Stimulated activated naive CD8-positive, alpha-beta T cell treated with anti-CD3 and anti-CD28 coated beads, Interleukin-15, Interleukin-2, amounts not matched to agents 100 U/mL and 50 U/mL, for 24 hours (primary cell): Measurements from ENCODE around the gene FOXP4.

ENCODE experiments used
- ATAC-seq: fragments of 150-1000 bp; cut with Tn5 transposase; one replicate; pipeline ENCODE4 v1.10.0; 2021
- DNase-seq: peaks from one replicate; pipeline ENCODE4 v3.0.0; 2021

FOXP4 gene

GRCh38 chr6:41583565-41583964, 37.4 kb downstream of the FOXP4 start:
- ATAC-seq (no peak), DNase-seq (no peak)

DNA sequence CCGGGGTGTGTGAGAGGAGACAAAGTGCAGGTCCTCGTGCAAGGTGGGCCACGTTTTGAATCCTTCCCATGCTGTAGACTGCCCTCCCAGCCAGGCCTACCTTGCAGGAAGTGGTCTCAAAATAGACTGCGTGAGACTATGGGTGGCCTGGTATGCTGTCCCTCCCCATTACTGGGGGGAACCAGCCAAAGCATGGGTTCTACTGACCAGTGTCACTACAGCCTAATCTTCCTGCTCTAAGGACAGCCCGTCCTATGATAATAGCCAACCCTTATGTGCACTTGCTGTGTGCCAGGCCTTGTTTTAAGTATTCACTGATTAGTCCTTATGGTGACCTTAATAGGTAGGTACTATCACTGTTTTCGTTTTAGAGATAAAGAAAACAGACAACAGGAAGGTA, 38.0 kb downstream of the FOXP4 start:
- ATAC-seq (no peak), DNase-seq (no peak)

DNA sequence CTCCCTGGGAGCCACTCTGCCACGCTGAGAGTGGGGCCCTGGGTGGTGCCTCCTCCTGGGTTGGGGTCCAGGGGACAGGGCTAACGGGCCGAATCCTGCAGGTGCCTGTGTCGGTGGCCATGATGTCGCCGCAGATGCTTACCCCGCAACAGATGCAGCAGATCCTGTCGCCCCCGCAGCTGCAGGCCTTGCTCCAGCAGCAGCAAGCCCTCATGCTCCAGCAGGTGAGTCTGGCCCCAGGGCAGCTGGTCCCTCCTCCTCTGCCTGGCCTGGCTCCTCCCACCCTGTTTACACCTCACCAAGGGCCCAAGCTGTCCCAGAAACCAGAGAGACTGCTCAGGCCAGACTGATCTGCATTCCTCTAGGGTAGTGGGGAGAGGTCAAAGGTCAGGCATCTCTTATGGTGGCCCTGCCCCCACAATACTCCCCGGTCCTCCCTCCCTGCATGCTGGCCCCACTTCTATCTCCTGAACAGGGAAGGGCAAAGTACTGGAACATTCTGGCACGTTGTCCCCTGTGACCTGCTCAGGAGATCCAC, 38.6 kb downstream of the FOXP4 start:
- DNase-seq (no peak), ATAC-seq (no peak)

DNA sequence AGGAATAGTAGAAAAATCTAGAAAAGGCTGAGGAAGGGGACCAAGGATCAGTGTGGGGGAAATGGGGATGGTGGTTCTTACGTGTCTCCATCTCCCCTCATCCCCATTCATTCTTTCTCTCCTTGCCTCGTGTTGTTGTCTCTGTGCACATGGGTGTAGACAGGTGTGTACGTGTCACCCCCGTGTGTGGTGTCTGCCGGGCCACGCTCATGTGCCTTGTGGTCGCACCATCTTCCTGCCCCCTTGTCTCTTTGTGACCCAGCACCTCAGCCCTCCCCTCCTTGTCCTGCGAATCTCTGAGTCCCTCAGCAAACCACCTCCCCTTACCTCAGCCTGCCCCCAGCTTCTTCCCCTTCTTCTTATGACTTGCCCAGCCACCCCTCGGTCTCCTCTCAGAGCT, 39.4 kb downstream of the FOXP4 start:
- DNase-seq (no peak), ATAC-seq (no peak)

DNA sequence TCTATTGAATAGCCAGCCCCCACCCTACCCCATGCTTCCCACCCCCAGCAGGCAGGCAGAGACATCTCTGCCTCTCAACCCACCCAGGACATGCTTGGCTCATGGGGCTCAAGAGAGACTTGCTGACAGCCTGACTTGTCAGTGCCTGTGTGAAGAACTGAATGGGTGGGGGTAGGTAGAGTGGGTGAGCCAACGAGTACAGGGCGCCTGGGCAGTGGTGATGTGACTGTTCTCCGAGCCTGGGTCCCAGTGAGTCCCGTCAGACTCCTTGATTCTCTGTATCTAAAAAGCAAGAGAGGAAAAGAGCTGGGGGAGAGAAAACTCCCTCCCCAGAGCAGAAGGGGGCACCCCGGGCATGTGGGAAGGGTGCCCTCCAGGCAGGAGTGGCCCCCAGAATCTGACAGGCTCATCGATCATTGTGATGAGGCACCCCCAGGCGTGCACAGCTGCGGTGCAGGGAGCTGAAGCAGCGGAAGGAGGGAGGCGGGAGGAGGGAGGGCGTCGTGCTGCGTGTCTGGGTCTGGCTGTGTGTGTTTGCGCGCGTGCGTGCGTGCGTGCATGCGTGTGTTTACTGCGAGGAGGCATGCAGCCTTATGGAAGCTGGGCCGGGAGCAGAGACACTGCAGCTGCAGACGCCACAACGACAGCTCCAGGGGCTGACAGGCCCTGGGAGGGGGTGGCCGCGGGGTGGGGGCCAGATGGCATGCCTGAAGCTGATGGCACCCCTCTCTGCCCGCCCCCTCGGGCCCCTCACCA, 40.2 kb downstream of the FOXP4 start:
- ATAC-seq = no peak
- no peak for DNase-seq

DNA sequence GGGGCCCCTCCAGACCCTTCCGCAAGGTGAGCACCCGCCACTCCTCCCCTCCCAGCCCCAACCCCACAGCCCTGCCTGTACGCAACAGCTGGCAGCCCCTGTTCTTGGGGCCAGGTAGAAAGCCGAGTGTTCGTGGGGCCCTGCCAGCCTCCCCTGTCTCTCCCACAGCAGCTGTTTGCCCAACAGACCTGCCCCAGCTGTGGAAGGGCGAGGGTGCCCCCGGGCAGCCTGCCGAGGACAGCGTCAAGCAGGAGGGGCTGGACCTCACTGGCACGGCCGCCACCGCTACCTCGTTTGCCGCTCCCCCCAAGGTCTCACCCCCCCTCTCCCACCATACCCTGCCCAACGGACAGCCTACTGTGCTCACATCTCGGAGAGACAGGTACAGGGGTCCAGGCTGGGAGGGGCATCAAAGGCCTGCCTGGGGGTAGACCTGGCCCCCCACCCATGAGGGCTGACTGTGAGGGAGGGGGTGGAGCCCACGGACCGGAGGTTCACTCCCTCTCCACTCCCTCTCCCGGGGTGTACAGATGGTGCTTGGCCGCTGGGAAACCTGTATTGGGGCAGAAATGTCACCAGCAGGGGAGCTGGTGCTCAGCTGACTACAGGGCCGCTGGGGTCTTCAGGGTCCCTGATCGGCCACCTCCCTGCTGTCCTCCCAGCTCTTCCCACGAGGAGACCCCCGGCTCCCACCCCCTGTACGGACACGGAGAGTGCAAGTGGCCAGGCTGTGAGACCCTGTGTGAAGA, 41.1 kb downstream of the FOXP4 start:
- ATAC-seq (no peak), DNase-seq (no peak)

DNA sequence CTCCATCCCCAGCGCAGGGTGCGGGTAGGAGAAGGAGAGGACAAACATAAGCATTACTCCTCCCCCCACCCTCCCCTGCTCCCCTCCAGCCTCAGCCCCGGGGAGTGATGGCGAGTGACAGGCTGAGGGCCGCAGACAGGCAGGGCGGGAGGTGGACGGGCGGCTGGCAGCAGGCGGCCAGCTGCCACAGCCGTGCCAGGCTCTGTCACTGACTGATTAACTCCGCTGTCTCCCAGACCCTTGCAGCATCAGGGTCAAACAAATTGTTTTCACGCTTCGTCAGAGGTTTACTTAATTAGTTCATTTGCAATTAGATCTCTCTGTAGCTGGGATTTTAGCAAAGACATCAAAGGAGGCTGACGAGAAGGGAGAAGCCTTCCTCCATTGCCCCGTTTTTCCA, 41.9 kb downstream of the FOXP4 start:
- ATAC-seq = no peak
- DNase-seq = no peak

GRCh38 chr6:41589223-41589622, 43.0 kb downstream of the FOXP4 start:
- ATAC-seq (no peak), DNase-seq (no peak)

GRCh38 chr6:41589636-41590622, 43.7 kb downstream of the FOXP4 start:
- ATAC-seq (no peak), DNase-seq (no peak)

DNA sequence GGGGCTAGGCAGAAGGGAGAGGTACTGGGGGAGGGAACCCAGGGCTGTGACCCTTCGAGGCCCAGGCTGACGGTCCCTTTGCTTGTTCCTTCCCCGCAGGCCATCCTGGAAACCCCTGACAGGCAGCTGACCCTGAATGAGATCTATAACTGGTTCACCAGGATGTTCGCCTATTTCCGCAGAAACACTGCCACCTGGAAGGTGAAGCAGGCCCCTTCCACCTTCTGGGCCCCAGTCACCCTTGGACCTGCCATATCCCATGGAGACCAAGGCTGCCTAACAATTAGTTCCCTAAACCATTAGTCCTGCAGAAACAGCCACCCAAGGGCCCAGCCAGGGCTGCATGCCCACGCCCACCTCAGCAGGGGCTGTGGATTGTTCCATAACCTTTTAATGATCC, 44.9 kb downstream of the FOXP4 start:
- no peak for ATAC-seq
- DNase-seq = no peak

DNA sequence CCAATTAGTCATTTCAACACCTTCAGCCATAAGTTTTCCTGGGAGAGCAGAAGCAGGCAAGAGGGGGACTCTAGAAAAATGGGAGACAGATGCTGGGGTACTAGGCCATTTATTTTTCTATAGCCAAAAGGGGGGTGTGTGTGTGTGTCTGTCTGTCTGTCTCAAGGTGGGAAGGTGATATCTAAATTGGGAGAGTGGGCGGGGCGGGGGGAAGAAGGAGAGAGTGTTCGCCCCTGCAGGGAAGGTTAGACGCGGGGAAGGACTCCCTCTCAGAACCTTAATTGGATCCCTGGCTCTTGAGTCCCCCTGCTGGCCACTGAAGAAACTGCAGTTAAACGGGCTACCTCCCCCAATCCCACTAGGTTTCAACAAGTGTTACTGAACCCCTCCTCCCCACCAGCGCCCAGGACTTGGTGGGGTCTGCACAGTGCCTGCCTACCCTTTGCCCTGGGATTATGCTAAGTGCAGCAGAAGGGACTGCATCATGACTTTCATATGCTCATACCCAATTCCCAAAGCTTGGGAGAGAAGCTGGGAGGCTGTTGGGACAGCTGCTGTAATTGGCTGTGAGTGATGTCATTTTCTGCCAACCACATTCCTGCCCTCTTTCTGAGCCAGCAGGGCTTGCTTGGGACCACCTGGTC, 45.8 kb downstream of the FOXP4 start:
- DNase-seq (peak; percentile 81), ATAC-seq (peak; percentile 68)

DNA sequence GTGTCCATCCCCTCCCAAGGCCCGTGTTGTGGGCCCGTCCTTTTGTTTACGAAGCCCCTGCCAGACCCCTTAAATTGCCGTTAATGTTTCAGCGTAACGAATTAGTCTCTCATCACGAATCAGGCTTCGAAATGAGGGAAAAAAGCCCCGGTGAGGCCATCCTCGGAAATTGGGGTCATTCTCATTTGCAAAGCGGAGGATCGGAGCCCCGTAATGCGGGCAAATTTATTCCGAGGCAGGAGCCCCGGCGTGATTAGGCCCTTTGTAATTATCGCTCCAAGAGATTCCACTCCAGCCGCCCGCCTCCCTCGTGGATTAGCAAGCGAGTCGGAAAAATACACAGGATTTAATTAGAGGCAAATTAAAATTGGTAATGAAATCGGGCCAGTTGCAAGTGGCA, 47.2 kb downstream of the FOXP4 start:
- DNase-seq (no peak), ATAC-seq (no peak)

DNA sequence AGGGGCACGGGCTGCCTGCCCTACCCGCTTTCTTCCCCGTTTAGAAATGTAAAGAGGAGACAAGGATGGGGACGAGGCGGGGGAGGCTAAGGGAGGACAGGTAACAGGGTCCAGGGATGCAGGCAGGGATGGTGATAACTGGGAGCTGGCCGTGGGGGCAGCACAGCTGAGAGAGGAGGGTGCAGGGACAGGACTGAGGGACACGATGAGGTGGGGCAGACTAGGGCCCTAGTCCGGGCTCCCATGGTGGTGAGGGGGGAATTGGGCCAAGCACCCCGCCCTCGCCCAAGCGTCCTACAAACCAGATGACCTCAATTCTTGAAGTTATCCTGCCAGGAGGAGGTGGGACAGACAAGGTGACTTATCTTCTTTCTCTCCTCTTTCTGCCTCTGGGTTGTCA, 47.7 kb downstream of the FOXP4 start:
- ATAC-seq = no peak
- no peak for DNase-seq

DNA sequence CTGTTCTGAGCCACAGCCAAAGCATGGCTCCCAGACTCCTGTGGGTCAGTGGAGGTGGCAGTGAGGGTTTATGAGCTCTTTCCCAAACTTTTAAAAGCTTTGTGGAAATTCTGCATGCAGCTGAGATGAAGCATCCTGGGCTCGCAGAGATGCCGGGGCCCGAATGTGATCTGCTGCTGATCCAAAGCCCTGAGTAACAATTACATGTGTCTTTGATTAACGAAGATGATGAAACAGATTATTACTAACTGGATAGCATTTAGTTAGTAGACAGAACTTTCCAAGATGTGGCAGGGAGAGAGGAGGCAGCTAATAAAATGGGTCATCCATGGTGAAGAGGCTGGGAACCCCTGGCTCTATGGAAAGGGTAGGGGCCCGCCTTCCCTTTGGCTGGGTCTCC, 48.1 kb downstream of the FOXP4 start:
- ATAC-seq = no peak

GRCh38 chr6:41594766-41595165, 48.6 kb downstream of the FOXP4 start:
- DNase-seq = no peak
- no peak for ATAC-seq

More for the DNA sequence above, 48.1 kb downstream of the FOXP4 start:
- no peak for DNase-seq

DNA sequence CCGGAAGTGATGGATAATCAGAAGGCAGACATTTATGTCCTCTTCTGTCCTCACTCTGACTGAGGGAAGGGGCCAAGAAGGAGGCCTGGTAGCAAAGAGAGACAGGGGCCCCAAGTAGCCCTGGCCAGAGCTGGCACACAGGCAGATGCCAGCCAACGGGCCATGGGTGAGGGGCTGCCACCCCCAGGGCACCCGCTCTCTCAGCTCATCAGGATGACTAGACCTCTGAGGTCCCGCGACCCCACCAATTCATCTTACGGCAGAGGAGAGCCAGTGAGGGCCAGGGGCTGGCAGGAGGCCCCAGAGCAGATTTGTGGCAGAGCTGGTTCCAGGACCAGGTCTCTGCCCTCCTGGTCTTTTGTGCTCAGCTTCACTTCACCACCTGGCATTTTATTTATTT, 49.0 kb downstream of the FOXP4 start:
- ATAC-seq (no peak), DNase-seq (no peak)

DNA sequence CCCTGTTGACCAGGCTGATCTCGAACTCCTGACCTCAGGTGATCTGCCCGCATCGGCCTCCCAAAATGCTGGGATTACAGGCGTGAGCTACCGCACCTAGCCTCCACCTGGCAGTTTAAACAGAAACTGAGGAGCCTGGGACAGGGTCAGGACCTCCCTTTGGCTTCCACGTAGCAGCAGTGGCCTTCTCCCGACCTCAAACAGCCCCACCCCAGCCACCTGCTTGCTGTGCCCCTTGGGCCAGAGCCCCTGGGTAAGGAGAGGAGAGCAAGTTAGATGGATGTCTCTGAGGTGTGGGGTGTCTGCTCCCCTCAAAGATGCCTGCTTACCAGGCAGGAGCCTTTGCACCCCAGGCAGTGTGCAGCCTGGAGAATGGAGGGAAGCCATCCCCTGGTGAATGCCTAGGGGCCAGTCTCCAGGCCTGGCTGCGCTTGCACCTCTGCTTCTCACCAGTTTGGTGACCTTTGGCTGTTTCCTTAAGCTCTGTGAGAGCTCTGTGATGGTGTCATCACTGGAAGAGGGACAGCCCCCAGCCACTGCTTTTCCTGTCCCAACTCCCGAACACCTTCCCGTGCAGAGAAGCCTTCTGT, 50.0 kb downstream of the FOXP4 start:
- DNase-seq = no peak
- no peak for ATAC-seq

DNA sequence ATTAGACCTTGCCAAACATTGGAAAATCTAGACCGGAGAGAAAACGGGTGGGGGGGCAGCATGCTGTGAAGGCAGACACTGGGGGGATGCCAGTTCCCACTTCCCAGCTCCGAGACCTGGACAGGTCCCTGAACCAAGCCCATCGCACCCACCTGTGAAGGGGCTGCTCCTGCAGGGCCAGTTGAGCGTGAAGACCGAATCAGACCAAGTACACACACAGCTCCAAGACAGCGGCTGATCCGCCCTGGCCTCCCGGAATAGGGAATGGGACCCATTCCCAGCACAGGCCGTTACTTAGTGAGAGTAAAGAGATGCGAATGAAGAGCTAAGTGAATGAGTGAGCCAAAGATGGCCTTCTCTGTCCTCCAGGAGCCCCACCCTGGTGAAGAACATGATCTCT, 50.6 kb downstream of the FOXP4 start:
- no peak for ATAC-seq
- no peak for DNase-seq

DNA sequence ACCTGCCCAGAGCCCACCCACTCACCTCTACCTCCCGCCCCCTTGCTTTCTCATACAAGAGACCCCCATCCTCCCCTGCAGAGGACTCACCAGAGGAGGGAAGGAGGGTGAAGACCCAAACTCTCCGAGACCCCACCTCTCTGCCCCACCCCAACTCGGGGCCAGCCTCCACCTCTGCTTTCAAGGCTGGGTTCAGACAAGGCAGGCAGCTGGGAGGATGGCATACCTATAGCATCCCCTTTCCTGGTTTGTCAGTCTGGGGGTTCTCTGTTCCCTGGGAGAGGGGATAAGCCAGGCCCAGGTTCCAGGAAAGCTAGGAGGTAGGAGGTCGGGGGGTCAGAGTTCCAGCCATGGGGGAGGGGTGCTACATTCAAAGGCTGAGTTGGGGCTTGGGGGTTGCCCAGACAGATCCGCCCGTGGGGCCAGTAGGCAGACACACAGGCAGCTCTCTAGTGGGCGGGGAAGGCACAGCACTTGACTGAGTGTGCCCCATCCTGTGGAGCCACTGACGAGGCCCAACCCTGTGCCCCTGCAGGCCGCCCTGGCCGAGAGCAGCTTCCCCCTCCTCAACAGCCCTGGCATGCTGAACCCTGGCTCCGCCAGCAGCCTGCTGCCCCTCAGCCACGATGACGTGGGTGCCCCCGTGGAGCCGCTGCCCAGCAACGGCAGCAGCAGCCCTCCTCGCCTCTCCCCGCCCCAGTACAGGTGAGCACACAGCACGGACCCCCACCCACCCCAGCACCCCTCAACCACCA, 51.2 kb downstream of the FOXP4 start:
- ATAC-seq = no peak
- no peak for DNase-seq

- ATAC-seq (no peak), DNase-seq (no peak)
Measured at GRCh38 chr6:41598670-41599014, 52.5 kb downstream of the FOXP4 start.
